ENCODE results near the gene PIM1. TPM values are rescaled to one million over a fixed set of nuclear protein-coding genes. Genes with fewer than 3 reads are reported as not detected.
"Not testable (repeated sequence)": the region's sequence is repeated elsewhere in the genome, so short reads cannot be mapped to it uniquely, and the experiment has no call there.

PIM1 gene
- total RNA-seq, 2 donors from 2014 or later: 511 to 723 TPM

- DNase-seq (ENCODE audit: low spot score) (no peak), ATAC-seq (no peak)
- peaks cover 63 to 74% of the 10 kb centered on the region in 2 donors for H3K4me1 Mint-ChIP-seq (ENCODE audit: low read depth in 2 of 2)
- peak overlapping the region; percentile 99 for H3K27ac Mint-ChIP-seq
- no peaks in the 10 kb centered on the region for H3K9me3 Mint-ChIP-seq
- H3K36me3 Mint-ChIP-seq: peaks cover 39% of the 10 kb centered on the region
- no peaks in the 10 kb centered on the region for H3K27me3 Mint-ChIP-seq
- H3K4me3 Mint-ChIP-seq: peak overlapping the region; percentile 98
Measured at GRCh38 chr6:37177935-37178517, 8.1 kb downstream of the PIM1 start.

- Mint-ChIP-seq H3K4me1 (ENCODE audit: low read depth in 2 of 2) (peaks cover 45 to 63% of the 10 kb centered on the region in 2 donors), H3K36me3 (peaks cover 18% of the 10 kb centered on the region), H3K27me3 (no peaks in the 10 kb centered on the region), H3K27ac (peak overlapping the region; percentile 96 to 100), H3K9me3 (no peaks in the 10 kb centered on the region), H3K4me3 (no peak overlapping the region)
- ATAC-seq (no peak), DNase-seq (ENCODE audit: low spot score) (no peak)
Measured at GRCh38 chr6:37180075-37180474, 10.1 kb downstream of the PIM1 start.

GRCh38 chr6:37180610-37181009 lies 10.7 kb downstream of the PIM1 start:
- H3K4me3 Mint-ChIP-seq: peak overlapping the region; percentile 22
- not testable (repeated sequence) for ATAC-seq; H3K9me3 Mint-ChIP-seq; H3K27me3 Mint-ChIP-seq; DNase-seq (ENCODE audit: low spot score)
- H3K4me1 Mint-ChIP-seq (ENCODE audit: low read depth in 2 of 2): peaks cover 41 to 58% of the 10 kb centered on the region in 2 donors
- peaks cover 13% of the 10 kb centered on the region for H3K36me3 Mint-ChIP-seq
- H3K27ac Mint-ChIP-seq: peak overlapping the region; percentile 96 to 100

GRCh38 chr6:37182736-37183590 lies 13.0 kb downstream of the PIM1 start:
- ATAC-seq: peak; percentile 96 to 97
- H3K4me1 Mint-ChIP-seq (ENCODE audit: low read depth in 2 of 2): peaks cover 41 to 56% of the 10 kb centered on the region in 2 donors
- peaks cover 5% of the 10 kb centered on the region for H3K9me3 Mint-ChIP-seq

GRCh38 chr6:37185949-37186720 lies 16.2 kb downstream of the PIM1 start:
- peak overlapping the region; percentile 96 to 100 for H3K27ac Mint-ChIP-seq
- peak overlapping the region; percentile 40 for H3K4me3 Mint-ChIP-seq
- not testable (repeated sequence) for H3K9me3 Mint-ChIP-seq; DNase-seq (ENCODE audit: low spot score); H3K36me3 Mint-ChIP-seq; H3K27me3 Mint-ChIP-seq; ATAC-seq
- peaks cover 45 to 54% of the 10 kb centered on the region in 2 donors for H3K4me1 Mint-ChIP-seq (ENCODE audit: low read depth in 2 of 2)

More at GRCh38 chr6:37182736-37183590, 13.0 kb downstream of the PIM1 start:
- peak overlapping the region; percentile 80 for H3K4me3 Mint-ChIP-seq
- H3K27me3 Mint-ChIP-seq: no peaks in the 10 kb centered on the region
- H3K36me3 Mint-ChIP-seq: peaks cover 9% of the 10 kb centered on the region
- peak; percentile 92 for DNase-seq (ENCODE audit: low spot score)
- H3K27ac Mint-ChIP-seq: peak overlapping the region; percentile 96 to 100

- Mint-ChIP-seq H3K9me3 (peaks cover 5% of the 10 kb centered on the region), H3K4me1 (ENCODE audit: low read depth in 2 of 2) (peaks cover 43 to 49% of the 10 kb centered on the region in 2 donors), H3K4me3 (peak overlapping the region; percentile 40), H3K27ac (peak overlapping the region; percentile 96 to 100), H3K27me3 (no peaks in the 10 kb centered on the region), H3K36me3 (peaks cover 7% of the 10 kb centered on the region)
- no peak for DNase-seq (ENCODE audit: low spot score)
- no peak for ATAC-seq
Measured at GRCh38 chr6:37187321-37188022, 17.5 kb downstream of the PIM1 start.

- Mint-ChIP-seq H3K36me3 (peaks cover 7% of the 10 kb centered on the region), H3K27ac (peak overlapping the region; percentile 83 to 92), H3K4me3 (peak overlapping the region; percentile 67), H3K9me3 (peaks cover 5% of the 10 kb centered on the region), H3K4me1 (ENCODE audit: low read depth in 2 of 2) (peaks cover 49 to 51% of the 10 kb centered on the region in 2 donors), H3K27me3 (no peaks in the 10 kb centered on the region)
- ATAC-seq (no peak), DNase-seq (ENCODE audit: low spot score) (no peak)
Measured at GRCh38 chr6:37188962-37189510, 19.1 kb downstream of the PIM1 start.

- Mint-ChIP-seq H3K36me3 (peaks cover 7% of the 10 kb centered on the region), H3K4me1 (ENCODE audit: low read depth in 2 of 2) (peaks cover 57 to 60% of the 10 kb centered on the region in 2 donors), H3K27me3 (no peaks in the 10 kb centered on the region), H3K27ac (peak overlapping the region; percentile 83 to 92), H3K9me3 (peaks cover 5% of the 10 kb centered on the region), H3K4me3 (peak overlapping the region; percentile 36)
- ATAC-seq: peak; percentile 71 to 80
- DNase-seq (ENCODE audit: low spot score): no peak
Measured at GRCh38 chr6:37190159-37190535, 20.2 kb downstream of the PIM1 start.

- DNase-seq (ENCODE audit: low spot score) (no peak), ATAC-seq (no peak)
- no peaks in the 10 kb centered on the region for H3K27me3 Mint-ChIP-seq
- no peaks in the 10 kb centered on the region for H3K9me3 Mint-ChIP-seq
- H3K27ac Mint-ChIP-seq: peak overlapping the region; percentile 71 to 92
- peak overlapping the region; percentile 5 for H3K4me3 Mint-ChIP-seq
- peaks cover 43 to 47% of the 10 kb centered on the region in 2 donors for H3K4me1 Mint-ChIP-seq (ENCODE audit: low read depth in 2 of 2)
- H3K36me3 Mint-ChIP-seq: no peaks in the 10 kb centered on the region
Measured at GRCh38 chr6:37192666-37193065, 22.7 kb downstream of the PIM1 start.

- not testable (repeated sequence) for H3K36me3 Mint-ChIP-seq; H3K9me3 Mint-ChIP-seq; DNase-seq (ENCODE audit: low spot score); H3K27me3 Mint-ChIP-seq
- H3K4me1 Mint-ChIP-seq (ENCODE audit: low read depth in 2 of 2): peaks cover 34 to 38% of the 10 kb centered on the region in 2 donors
- H3K4me3 Mint-ChIP-seq: peak overlapping the region; percentile 69
- ATAC-seq: peak; percentile 75 to 76
- peak overlapping the region; percentile 84 to 92 for H3K27ac Mint-ChIP-seq
Measured at GRCh38 chr6:37194886-37195285, 24.9 kb downstream of the PIM1 start.

- not testable (repeated sequence) for ATAC-seq; DNase-seq (ENCODE audit: low spot score); H3K4me3 Mint-ChIP-seq; H3K36me3 Mint-ChIP-seq; H3K9me3 Mint-ChIP-seq; H3K27me3 Mint-ChIP-seq
- Mint-ChIP-seq H3K4me1 (ENCODE audit: low read depth in 2 of 2) (peaks cover 39 to 45% of the 10 kb centered on the region in 2 donors), H3K27ac (peak overlapping the region in 1 of 2 donors; percentile 35)
Measured at GRCh38 chr6:37196451-37196850, 26.5 kb downstream of the PIM1 start.

GRCh38 chr6:37200085-37200484 lies 30.1 kb downstream of the PIM1 start:
- Mint-ChIP-seq H3K27me3 (no peaks in the 10 kb centered on the region), H3K4me1 (ENCODE audit: low read depth in 2 of 2) (peaks cover 38 to 43% of the 10 kb centered on the region in 2 donors), H3K4me3 (no peak overlapping the region), H3K36me3 (no peaks in the 10 kb centered on the region), H3K9me3 (no peaks in the 10 kb centered on the region), H3K27ac (peak overlapping the region; percentile 27 to 84)
- no peak for DNase-seq (ENCODE audit: low spot score)
- ATAC-seq: no peak

GRCh38 chr6:37201726-37202125 lies 31.8 kb downstream of the PIM1 start:
- ATAC-seq: no peak
- DNase-seq (ENCODE audit: low spot score): no peak
- H3K36me3 Mint-ChIP-seq: no peaks in the 10 kb centered on the region
- no peaks in the 10 kb centered on the region for H3K27me3 Mint-ChIP-seq
- H3K27ac Mint-ChIP-seq: peak overlapping the region; percentile 88 to 89
- H3K4me3 Mint-ChIP-seq: peak overlapping the region; percentile 79
- no peaks in the 10 kb centered on the region for H3K9me3 Mint-ChIP-seq
- H3K4me1 Mint-ChIP-seq (ENCODE audit: low read depth in 2 of 2): peaks cover 40 to 50% of the 10 kb centered on the region in 2 donors

All from natural killer cell treated with Interleukin-12 subunit alpha and Interleukin-12 subunit beta and Interleukin-15 and Interleukin-18, amount 100 ng/mL, for 72 hours (primary cell).